Measurements from ENCODE around the gene DYNC2I2. TPM values are rescaled to one million over a fixed set of nuclear protein-coding genes. Genes with fewer than 3 reads are reported as not detected.
"Not testable (repeated sequence)": the region's sequence is repeated elsewhere in the genome, so short reads cannot be mapped to it uniquely, and the experiment has no call there.

DYNC2I2 gene
- total RNA-seq, 1 experiment from 2014 or later = 58.3 TPM

DNA sequence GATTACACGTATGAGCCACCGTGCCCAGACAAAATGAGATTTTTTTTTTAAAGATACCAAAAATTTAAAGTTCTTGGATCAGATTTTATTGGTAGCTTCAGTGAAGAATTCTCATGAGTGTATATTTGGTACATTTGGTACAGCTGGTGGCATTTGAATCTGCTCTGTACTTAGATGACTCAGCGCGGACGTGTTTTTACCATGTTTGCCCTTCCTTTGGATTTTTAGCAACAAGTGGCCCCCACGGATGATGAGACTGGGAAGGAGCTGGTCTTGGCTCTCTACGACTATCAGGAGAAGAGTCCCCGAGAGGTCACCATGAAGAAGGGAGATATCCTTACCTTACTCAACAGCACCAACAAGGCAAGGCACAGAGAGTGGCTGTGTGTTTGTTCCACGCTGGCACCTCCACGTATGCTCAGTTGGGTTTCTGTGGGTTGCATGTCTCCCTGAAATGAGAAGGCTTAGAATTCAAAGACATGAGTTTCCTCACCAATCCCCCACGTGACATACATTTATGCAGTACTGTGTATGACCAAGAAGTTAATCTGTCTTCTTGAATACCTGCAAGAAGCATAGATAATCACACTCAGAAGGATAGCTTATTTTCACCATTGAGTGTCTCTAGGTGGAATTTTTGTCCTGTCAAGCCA is 67.9 kb downstream of the DYNC2I2 start:
- Histone ChIP-seq H3K27me3 (no peaks in the 10 kb centered on the region), H3K4me3 (no peak overlapping the region), H3K9me3 (replicated peaks) (no peaks in the 10 kb centered on the region), H3K36me3 (peaks cover 75% of the 10 kb centered on the region), H3K4me1 (no peaks in the 10 kb centered on the region), H3K27ac (no peak overlapping the region)
- DNase-seq = no peak

DNA sequence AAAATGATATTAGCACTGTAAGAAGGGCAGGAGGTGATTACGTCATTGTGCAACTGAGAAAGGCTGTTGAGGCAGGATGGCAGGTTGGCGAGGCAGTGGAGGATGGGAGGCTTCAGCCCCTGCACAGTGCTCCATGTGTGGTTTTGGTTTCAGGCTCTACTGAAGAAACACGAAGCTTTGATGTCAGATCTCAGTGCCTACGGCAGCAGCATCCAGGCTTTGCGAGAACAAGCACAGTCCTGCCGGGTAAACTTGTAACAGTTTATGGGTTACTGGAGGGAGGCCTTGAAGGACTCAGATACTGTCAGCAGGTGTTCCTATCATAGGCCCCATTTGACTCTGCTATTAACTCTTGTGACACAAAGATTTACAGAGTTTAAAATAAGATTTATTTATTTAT is 69.2 kb downstream of the DYNC2I2 start:
- no peak for DNase-seq
- Histone ChIP-seq H3K27ac (no peak overlapping the region), H3K4me3 (no peak overlapping the region), H3K36me3 (peaks cover 79% of the 10 kb centered on the region), H3K4me1 (no peaks in the 10 kb centered on the region), H3K27me3 (no peaks in the 10 kb centered on the region), H3K9me3 (replicated peaks) (no peaks in the 10 kb centered on the region)

GRCh38 chr9:128586934-128587333 is 69.7 kb downstream of the DYNC2I2 start:
- not testable (repeated sequence) for H3K4me1 ChIP-seq; H3K4me3 ChIP-seq; DNase-seq; H3K27ac ChIP-seq; H3K27me3 ChIP-seq; H3K9me3 ChIP-seq (replicated peaks)
- peaks cover 81% of the 10 kb centered on the region for H3K36me3 ChIP-seq

GRCh38 chr9:128585155-128585554 is 71.5 kb downstream of the DYNC2I2 start:
- not testable (repeated sequence) for H3K9me3 ChIP-seq (replicated peaks); H3K4me1 ChIP-seq; H3K27ac ChIP-seq; H3K27me3 ChIP-seq; DNase-seq; H3K4me3 ChIP-seq
- H3K36me3 ChIP-seq = peaks cover 87% of the 10 kb centered on the region

Other genes starting within 250 kb of the DYNC2I2 start
- gene CERCAM, start 236.0 kb downstream of the DYNC2I2 start, total RNA-seq (2014; rRNA removed; shearing (Covaris generic)) = 27.7 and 28.0 TPM in 2 replicates
- 63.8 and 64.9 TPM in 2 replicates for gene ODF2, start 200.8 kb downstream of the DYNC2I2 start, total RNA-seq (2014; rRNA removed; shearing (Covaris generic))
- 34.1 and 38.1 TPM in 2 replicates for gene GLE1, start 152.1 kb downstream of the DYNC2I2 start, total RNA-seq (2014; rRNA removed; shearing (Covaris generic))
- gene SPTAN1, start 104.3 kb downstream of the DYNC2I2 start, total RNA-seq (2014; rRNA removed; shearing (Covaris generic)) = 153 and 155 TPM in 2 replicates
- gene SET, start 32.4 kb upstream of the DYNC2I2 start, total RNA-seq (2014; rRNA removed; shearing (Covaris generic)) = 1,089 and 1,149 TPM in 2 replicates
- 15.8 and 20.2 TPM in 2 replicates for gene PKN3, start 45.7 kb upstream of the DYNC2I2 start, total RNA-seq (2014; rRNA removed; shearing (Covaris generic))
- gene ZDHHC12, start 67.3 kb upstream of the DYNC2I2 start, total RNA-seq (2014; rRNA removed; shearing (Covaris generic)) = 35.0 and 37.4 TPM in 2 replicates
- gene ZER1, start 115.1 kb upstream of the DYNC2I2 start, total RNA-seq (2014; rRNA removed; shearing (Covaris generic)) = 18.8 and 19.9 TPM in 2 replicates
- gene TBC1D13, start 130.4 kb upstream of the DYNC2I2 start, total RNA-seq (2014; rRNA removed; shearing (Covaris generic)) = 21.0 and 21.3 TPM in 2 replicates
- gene ENDOG, start 161.7 kb upstream of the DYNC2I2 start, total RNA-seq (2014; rRNA removed; shearing (Covaris generic)) = 14.8 and 21.2 TPM in 2 replicates
- 38.3 and 38.5 TPM in 2 replicates for gene SPOUT1, start 172.9 kb upstream of the DYNC2I2 start, total RNA-seq (2014; rRNA removed; shearing (Covaris generic))
- gene KYAT1, start 225.1 kb upstream of the DYNC2I2 start, total RNA-seq (2014; rRNA removed; shearing (Covaris generic)) = 8.4 and 9.4 TPM in 2 replicates
- gene LRRC8A, start 225.3 kb upstream of the DYNC2I2 start, total RNA-seq (2014; rRNA removed; shearing (Covaris generic)) = 50.8 and 54.2 TPM in 2 replicates

Data from SJCRH30 (cell line).